ENCODE results near the gene STEAP3. TPM values are rescaled to one million over a fixed set of nuclear protein-coding genes. Genes with fewer than 3 reads are reported as not detected.

The STEAP3 gene
- total RNA-seq, 2 donors from 2014 or later: 0.11 TPM; not detected in 1

- H3K36me3 Mint-ChIP-seq (ENCODE audit: low read depth): peaks cover 5% of the 10 kb centered on the region
- H3K9me3 Mint-ChIP-seq: no peaks in the 10 kb centered on the region
- ATAC-seq (replicated peaks): no peak
- H3K27ac Mint-ChIP-seq: no peak overlapping the region
- no peaks in the 10 kb centered on the region for H3K4me1 Mint-ChIP-seq
- no peaks in the 10 kb centered on the region for H3K27me3 Mint-ChIP-seq
- H3K4me3 Mint-ChIP-seq: no peak overlapping the region
These were observed 65.5 kb downstream of the STEAP3 start for GRCh38 chr2:119289093-119289492.

- Mint-ChIP-seq H3K9me3 (no peaks in the 10 kb centered on the region), H3K4me3 (no peak overlapping the region), H3K27me3 (no peaks in the 10 kb centered on the region)
These were observed 66.0 kb downstream of the STEAP3 start for GRCh38 chr2:119289642-119290041.

GRCh38 chr2:119290859-119291587 is 67.4 kb downstream of the STEAP3 start:
- ATAC-seq (replicated peaks): no peak
- no peaks in the 10 kb centered on the region for H3K9me3 Mint-ChIP-seq
- peaks cover 4% of the 10 kb centered on the region for H3K36me3 Mint-ChIP-seq (ENCODE audit: low read depth)
- H3K27ac Mint-ChIP-seq: no peak overlapping the region
- H3K27me3 Mint-ChIP-seq: no peaks in the 10 kb centered on the region
- H3K4me1 Mint-ChIP-seq: no peaks in the 10 kb centered on the region
- no peak overlapping the region for H3K4me3 Mint-ChIP-seq

More at GRCh38 chr2:119289642-119290041, 66.0 kb downstream of the STEAP3 start:
- Mint-ChIP-seq H3K27ac (no peak overlapping the region), H3K36me3 (ENCODE audit: low read depth) (peaks cover 5% of the 10 kb centered on the region), H3K4me1 (no peaks in the 10 kb centered on the region)
- no peak for ATAC-seq (replicated peaks)

DNA sequence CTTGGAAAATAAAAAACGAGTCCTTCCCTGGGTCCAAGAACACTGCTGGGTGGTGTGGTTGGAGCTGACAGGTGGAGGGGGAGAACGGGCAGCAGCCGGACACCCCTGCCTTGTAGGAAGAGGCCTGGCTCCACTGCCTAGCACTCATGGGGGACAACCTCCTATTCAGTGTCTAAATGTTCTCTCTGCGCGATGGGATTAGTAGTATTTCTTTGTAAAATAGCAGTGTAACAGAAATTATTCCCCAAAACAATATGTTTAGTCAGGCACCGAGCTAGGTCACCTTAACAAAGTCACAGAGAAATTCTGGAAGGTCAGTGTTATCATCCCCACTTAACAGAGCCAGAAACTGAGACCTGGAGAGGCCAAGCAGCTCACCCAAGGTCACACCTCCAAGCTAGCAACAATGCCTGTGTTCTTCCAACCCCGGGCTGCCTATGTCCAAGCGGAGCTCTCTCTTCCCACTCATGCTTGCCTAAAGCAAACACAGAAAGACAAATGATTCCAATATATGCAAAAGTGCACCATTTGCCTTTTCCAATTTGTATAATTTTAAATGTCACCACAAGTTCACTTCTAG is 68.0 kb downstream of the STEAP3 start:
- no peaks in the 10 kb centered on the region for H3K4me1 Mint-ChIP-seq
- H3K27me3 Mint-ChIP-seq: no peaks in the 10 kb centered on the region
- no peak overlapping the region for H3K4me3 Mint-ChIP-seq
- H3K27ac Mint-ChIP-seq: no peak overlapping the region
- no peaks in the 10 kb centered on the region for H3K9me3 Mint-ChIP-seq
- no peak for ATAC-seq (replicated peaks)
- H3K36me3 Mint-ChIP-seq (ENCODE audit: low read depth): no peaks in the 10 kb centered on the region

DNA sequence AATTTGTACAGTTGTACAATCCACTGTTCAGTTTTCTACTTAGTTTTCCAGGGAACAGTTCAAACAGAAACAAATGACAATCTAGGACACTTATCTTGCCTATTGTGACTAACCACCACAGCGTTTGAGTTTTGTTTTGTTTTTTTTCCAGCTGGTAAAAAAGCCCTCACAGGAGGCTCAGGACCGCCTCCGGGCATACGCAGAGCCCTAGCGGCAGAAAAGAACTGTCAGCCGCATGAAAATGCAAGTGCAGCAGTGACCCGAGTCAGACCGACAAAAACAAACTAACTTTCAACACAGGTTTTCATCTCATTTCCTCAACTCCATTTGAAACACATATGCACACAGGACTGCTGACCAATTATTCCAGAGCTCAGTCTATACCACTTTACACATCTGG is 68.6 kb downstream of the STEAP3 start:
- Mint-ChIP-seq H3K27me3 (no peaks in the 10 kb centered on the region), H3K4me3 (no peak overlapping the region), H3K36me3 (ENCODE audit: low read depth) (no peaks in the 10 kb centered on the region), H3K9me3 (no peaks in the 10 kb centered on the region), H3K4me1 (no peaks in the 10 kb centered on the region), H3K27ac (no peak overlapping the region)
- ATAC-seq (replicated peaks): no peak

GRCh38 chr2:119293254-119293653 is 69.6 kb downstream of the STEAP3 start:
- Mint-ChIP-seq H3K4me1 (no peaks in the 10 kb centered on the region), H3K9me3 (no peaks in the 10 kb centered on the region), H3K4me3 (no peak overlapping the region), H3K36me3 (ENCODE audit: low read depth) (no peaks in the 10 kb centered on the region), H3K27me3 (no peaks in the 10 kb centered on the region), H3K27ac (no peak overlapping the region)
- no peak for ATAC-seq (replicated peaks)

- no peaks in the 10 kb centered on the region for H3K9me3 Mint-ChIP-seq
- H3K27me3 Mint-ChIP-seq: no peaks in the 10 kb centered on the region
- H3K36me3 Mint-ChIP-seq (ENCODE audit: low read depth): no peaks in the 10 kb centered on the region
- ATAC-seq (replicated peaks): no peak
- H3K4me1 Mint-ChIP-seq: no peaks in the 10 kb centered on the region
- H3K4me3 Mint-ChIP-seq: no peak overlapping the region
- H3K27ac Mint-ChIP-seq: no peak overlapping the region
These were observed 70.3 kb downstream of the STEAP3 start for GRCh38 chr2:119293900-119294299.

DNA sequence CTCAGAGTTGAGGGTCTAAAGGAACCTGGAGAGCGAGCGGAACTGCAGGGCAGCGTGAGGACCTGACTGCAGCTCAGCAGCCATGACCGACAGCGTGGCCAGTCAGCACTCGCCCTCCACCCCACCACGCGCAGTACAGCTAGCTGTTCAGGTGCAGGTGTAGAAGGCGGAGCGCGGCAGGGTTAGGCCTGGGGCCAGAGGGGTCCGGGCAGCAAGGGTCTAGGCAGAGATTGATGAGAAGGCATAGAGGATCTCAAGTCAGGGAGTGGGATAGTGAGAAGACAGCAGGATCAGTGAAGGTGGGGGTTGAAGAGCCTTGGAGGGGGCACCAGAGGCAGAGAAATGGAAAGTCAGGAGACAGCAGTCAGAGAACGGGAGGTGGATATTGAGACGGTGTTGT is 71.0 kb downstream of the STEAP3 start:
- no peaks in the 10 kb centered on the region for H3K36me3 Mint-ChIP-seq (ENCODE audit: low read depth)

GRCh38 chr2:119295688-119296375 is 72.2 kb downstream of the STEAP3 start:
- Mint-ChIP-seq H3K36me3 (ENCODE audit: low read depth) (no peaks in the 10 kb centered on the region), H3K4me3 (no peak overlapping the region), H3K9me3 (peaks cover 3% of the 10 kb centered on the region), H3K27me3 (no peaks in the 10 kb centered on the region), H3K27ac (no peak overlapping the region), H3K4me1 (no peaks in the 10 kb centered on the region)
- ATAC-seq (replicated peaks): no peak

More for the DNA sequence above, 71.0 kb downstream of the STEAP3 start:
- no peak overlapping the region for H3K27ac Mint-ChIP-seq
- no peaks in the 10 kb centered on the region for H3K9me3 Mint-ChIP-seq
- H3K27me3 Mint-ChIP-seq: no peaks in the 10 kb centered on the region
- H3K4me3 Mint-ChIP-seq: no peak overlapping the region
- no peaks in the 10 kb centered on the region for H3K4me1 Mint-ChIP-seq
- no peak for ATAC-seq (replicated peaks)

- Mint-ChIP-seq H3K27ac (no peak overlapping the region), H3K36me3 (ENCODE audit: low read depth) (peaks cover 6% of the 10 kb centered on the region), H3K9me3 (peaks cover 3% of the 10 kb centered on the region), H3K4me3 (no peak overlapping the region), H3K4me1 (no peaks in the 10 kb centered on the region), H3K27me3 (no peaks in the 10 kb centered on the region)
- no peak for ATAC-seq (replicated peaks)
These were observed 77.8 kb downstream of the STEAP3 start for GRCh38 chr2:119301413-119301812.

GRCh38 chr2:119304847-119305246 is 81.2 kb downstream of the STEAP3 start:
- H3K27me3 Mint-ChIP-seq: no peaks in the 10 kb centered on the region
- H3K36me3 Mint-ChIP-seq (ENCODE audit: low read depth): peaks cover 11% of the 10 kb centered on the region
- no peak overlapping the region for H3K27ac Mint-ChIP-seq
- H3K4me1 Mint-ChIP-seq: no peaks in the 10 kb centered on the region
- no peak overlapping the region for H3K4me3 Mint-ChIP-seq
- no peak for ATAC-seq (replicated peaks)
- H3K9me3 Mint-ChIP-seq: peaks cover 3% of the 10 kb centered on the region

- H3K36me3 Mint-ChIP-seq (ENCODE audit: low read depth): peaks cover 16% of the 10 kb centered on the region
- H3K9me3 Mint-ChIP-seq: no peaks in the 10 kb centered on the region
- H3K27me3 Mint-ChIP-seq: no peaks in the 10 kb centered on the region
- no peak overlapping the region for H3K27ac Mint-ChIP-seq
- H3K4me1 Mint-ChIP-seq: no peaks in the 10 kb centered on the region
- H3K4me3 Mint-ChIP-seq: no peak overlapping the region
- ATAC-seq (replicated peaks): no peak
These were observed 82.0 kb downstream of the STEAP3 start for GRCh38 chr2:119305497-119306195.

DNA sequence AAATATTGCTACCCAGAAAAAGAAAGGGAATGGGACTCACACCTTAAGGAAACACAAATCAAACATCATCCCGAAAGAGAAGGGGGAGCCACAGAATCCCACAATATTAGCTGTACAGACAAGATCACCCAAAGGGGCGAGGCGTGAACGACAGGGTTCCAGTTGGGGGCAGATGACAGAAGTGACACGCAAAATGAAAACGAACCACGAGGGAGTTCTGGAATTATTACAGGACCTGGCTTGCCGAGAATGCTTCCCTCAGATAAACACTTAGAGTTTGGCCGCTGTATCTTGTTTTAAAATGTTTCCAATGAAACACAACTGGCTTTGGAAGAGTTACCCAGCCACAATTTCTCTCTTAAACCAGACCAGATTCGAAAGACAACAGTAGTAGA is 82.6 kb downstream of the STEAP3 start:
- H3K27me3 Mint-ChIP-seq: no peaks in the 10 kb centered on the region
- H3K36me3 Mint-ChIP-seq (ENCODE audit: low read depth): peaks cover 21% of the 10 kb centered on the region
- ATAC-seq (replicated peaks): no peak
- H3K4me1 Mint-ChIP-seq: no peaks in the 10 kb centered on the region
- H3K4me3 Mint-ChIP-seq: no peak overlapping the region
- H3K9me3 Mint-ChIP-seq: no peaks in the 10 kb centered on the region
- H3K27ac Mint-ChIP-seq: no peak overlapping the region

- H3K4me3 Mint-ChIP-seq: no peak overlapping the region
- H3K27me3 Mint-ChIP-seq: no peaks in the 10 kb centered on the region
- no peak overlapping the region for H3K27ac Mint-ChIP-seq
- peaks cover 28% of the 10 kb centered on the region for H3K36me3 Mint-ChIP-seq (ENCODE audit: low read depth)
- no peaks in the 10 kb centered on the region for H3K4me1 Mint-ChIP-seq
- H3K9me3 Mint-ChIP-seq: no peaks in the 10 kb centered on the region
- no peak for ATAC-seq (replicated peaks)
These were observed 83.9 kb downstream of the STEAP3 start for GRCh38 chr2:119307419-119308140.
